NCI-H1436 (cell line): ENCODE results near the gene TTPAL.

ENCODE experiments used
- DNase-seq: peaks from one replicate; lab custom pipeline; 2025; lab: John Stamatoyannopoulos, UW

The TTPAL gene

GRCh38 chr20:44442298-44443070 is 33.2 kb upstream of the TTPAL start:
- no peak for DNase-seq

- no peak for DNase-seq
These were observed 29.6 kb upstream of the TTPAL start for GRCh38 chr20:44445742-44446710.

GRCh38 chr20:44447827-44448419 is 27.8 kb upstream of the TTPAL start:
- DNase-seq = no peak

- no peak for DNase-seq
These were observed 26.7 kb upstream of the TTPAL start for GRCh38 chr20:44448753-44449546.

GRCh38 chr20:44449864-44450263 is 25.8 kb upstream of the TTPAL start:
- no peak for DNase-seq

GRCh38 chr20:44450281-44450889 is 25.3 kb upstream of the TTPAL start:
- DNase-seq = no peak

- DNase-seq = no peak
These were observed 24.7 kb upstream of the TTPAL start for GRCh38 chr20:44450903-44451450.

- no peak for DNase-seq
These were observed 21.2 kb upstream of the TTPAL start for GRCh38 chr20:44454306-44454963.

GRCh38 chr20:44455126-44455525 is 20.5 kb upstream of the TTPAL start:
- DNase-seq = no peak

- no peak for DNase-seq
These were observed 19.1 kb upstream of the TTPAL start for GRCh38 chr20:44456611-44457010.

GRCh38 chr20:44457016-44457415 is 18.7 kb upstream of the TTPAL start:
- no peak for DNase-seq

GRCh38 chr20:44459271-44459670 is 16.4 kb upstream of the TTPAL start:
- DNase-seq = no peak

GRCh38 chr20:44460795-44461141 is 14.9 kb upstream of the TTPAL start:
- DNase-seq = peak; percentile 34

- no peak for DNase-seq
These were observed 14.4 kb upstream of the TTPAL start for GRCh38 chr20:44461142-44461802.

- no peak for DNase-seq
These were observed 13.9 kb upstream of the TTPAL start for GRCh38 chr20:44461803-44462174.

GRCh38 chr20:44463466-44463865 is 12.2 kb upstream of the TTPAL start:
- no peak for DNase-seq

- no peak for DNase-seq
These were observed 11.2 kb upstream of the TTPAL start for GRCh38 chr20:44464514-44464913.

- DNase-seq = no peak
These were observed 10.6 kb upstream of the TTPAL start for GRCh38 chr20:44465001-44465560.

GRCh38 chr20:44467289-44467883 is 8.3 kb upstream of the TTPAL start:
- DNase-seq = no peak
